GM18507 (cell line): ENCODE data around the gene TRERF1.
A peak's percentile ranks its signal among the peaks of the same experiment; 100 is the strongest.

Experiments
- DNase-seq: peaks from one replicate; pipeline ENCODE4 v3.0.0; 2011; ENCODE audit warnings: low read depth; ENCODE audit not compliant: insufficient read length; ENCODE audit errors: extremely low spot score
- FAIRE-seq: peaks from 2 replicates; lab custom pipeline; 2011; peaks lifted over from hg19 to GRCh38; lab: Jason Lieb, UNC

Gene TRERF1

GRCh38 chr6:42295181-42295580 is 156.5 kb downstream of the TRERF1 start:
- DNase-seq (no peak), FAIRE-seq (no peak)

- DNase-seq = no peak
- FAIRE-seq = no peak
Measured at GRCh38 chr6:42294759-42295158, 157.0 kb downstream of the TRERF1 start.

- FAIRE-seq (no peak), DNase-seq (no peak)
Measured at GRCh38 chr6:42293386-42293977, 158.2 kb downstream of the TRERF1 start.

- FAIRE-seq = no peak
- DNase-seq = no peak
Measured at GRCh38 chr6:42292004-42292740, 159.6 kb downstream of the TRERF1 start.

- no peak for FAIRE-seq
- no peak for DNase-seq
Measured at GRCh38 chr6:42287756-42288155, 164.0 kb downstream of the TRERF1 start.

GRCh38 chr6:42281570-42281969 is 170.2 kb downstream of the TRERF1 start:
- DNase-seq (no peak), FAIRE-seq (no peak)

- DNase-seq (no peak), FAIRE-seq (no peak)
Measured at GRCh38 chr6:42280966-42281533, 170.7 kb downstream of the TRERF1 start.

- no peak for DNase-seq
- FAIRE-seq = no peak
Measured at GRCh38 chr6:42279966-42280629, 171.6 kb downstream of the TRERF1 start.

GRCh38 chr6:42279144-42279781 is 172.5 kb downstream of the TRERF1 start:
- DNase-seq = no peak
- peak; percentile 51 for FAIRE-seq

GRCh38 chr6:42278131-42278853 is 173.4 kb downstream of the TRERF1 start:
- FAIRE-seq = no peak
- DNase-seq = no peak

- FAIRE-seq = no peak
- DNase-seq = no peak
Measured at GRCh38 chr6:42276034-42276890, 175.5 kb downstream of the TRERF1 start.

GRCh38 chr6:42275376-42276033 is 176.2 kb downstream of the TRERF1 start:
- no peak for FAIRE-seq
- no peak for DNase-seq

- DNase-seq (no peak), FAIRE-seq (no peak)
Measured at GRCh38 chr6:42274898-42275297, 176.8 kb downstream of the TRERF1 start.

GRCh38 chr6:42271834-42272805 is 179.6 kb downstream of the TRERF1 start:
- FAIRE-seq (no peak), DNase-seq (no peak)

- FAIRE-seq (no peak), DNase-seq (no peak)
Measured at GRCh38 chr6:42269974-42270510, 181.7 kb downstream of the TRERF1 start.

GRCh38 chr6:42269553-42269952 is 182.2 kb downstream of the TRERF1 start:
- DNase-seq = peak; percentile 68
- FAIRE-seq = peak; percentile 93

GRCh38 chr6:42268835-42269204 is 182.9 kb downstream of the TRERF1 start:
- DNase-seq (no peak), FAIRE-seq (no peak)
